Endodermal cell (in vitro differentiated cells): ENCODE measurements around the gene ATP4B. TPM values are rescaled to one million over a fixed set of nuclear protein-coding genes. Genes with fewer than 3 reads are reported as not detected.

Experiments used
- DNase-seq: peaks from one replicate; pipeline ENCODE4 v3.0.0-alpha.2; 2017
- H3K27ac ChIP-seq: 2 replicates; pipeline ENCODE4 v1.5.1; 2013; ENCODE audit warnings: mild to moderate bottlenecking, low read depth, low read length, moderate library complexity
- H3K27me3 ChIP-seq: 2 replicates; pipeline ENCODE4 v1.6.1; 2013; ENCODE audit warnings: mild to moderate bottlenecking, low read length, moderate library complexity; ENCODE audit not compliant: insufficient read depth, control insufficient read depth, poor library complexity, severe bottlenecking
- H3K36me3 ChIP-seq: 2 replicates; pipeline ENCODE4 v1.7.0; 2013; ENCODE audit warnings: mild to moderate bottlenecking, low read length, moderate library complexity; ENCODE audit not compliant: control insufficient read depth, insufficient read depth
- H3K4me1 ChIP-seq: one replicate; pipeline ENCODE4 v1.7.0; 2013; ENCODE audit warnings: low read length; ENCODE audit not compliant: control insufficient read depth, insufficient read depth
- H3K4me3 ChIP-seq: 2 replicates; pipeline ENCODE4 v1.5.1; 2013; ENCODE audit warnings: mild to moderate bottlenecking, low read length, moderate library complexity
- H3K9ac ChIP-seq: 2 replicates; pipeline ENCODE4 v1.6.1; 2013; ENCODE audit warnings: mild to moderate bottlenecking, low read length, moderate library complexity; ENCODE audit not compliant: poor library complexity, severe bottlenecking; ENCODE audit errors: extremely low read depth
- H3K9me3 ChIP-seq: 2 replicates; pipeline ENCODE4 v1.6.1; 2013; ENCODE audit warnings: mild to moderate bottlenecking, low read length, moderate library complexity; ENCODE audit not compliant: control insufficient read depth
- H3K27ac Mint-ChIP-seq: 2 replicates; pipeline ENCODE4 v1.8.0; 2020; ENCODE audit warnings: mixed read lengths
- H3K27me3 Mint-ChIP-seq: 2 replicates; pipeline ENCODE4 v1.8.0; 2021; ENCODE audit warnings: mild to moderate bottlenecking, mixed read lengths; ENCODE audit not compliant: insufficient read depth
- H3K36me3 Mint-ChIP-seq: 2 replicates; pipeline ENCODE4 v1.8.0; 2020; ENCODE audit warnings: low read depth, mixed read lengths
- H3K4me1 Mint-ChIP-seq: 2 replicates; pipeline ENCODE4 v1.8.0; 2020; ENCODE audit warnings: mixed read lengths
- H3K4me3 Mint-ChIP-seq: 2 replicates; pipeline ENCODE4 v1.8.0; 2020; ENCODE audit warnings: mild to moderate bottlenecking, moderate library complexity, mixed read lengths
- H3K9me3 Mint-ChIP-seq: 2 replicates; pipeline ENCODE4 v1.8.0; 2020; ENCODE audit warnings: mild to moderate bottlenecking, mixed read lengths
- CTCF ChIP-seq: fragments of 200-600 bp; sonication (generic); conservative IDR thresholded peaks from 2 replicates; pipeline ENCODE4 v1.5.0; 2021; ENCODE audit warnings: antibody characterized with exemption, mild to moderate bottlenecking
- WGBS, 2 experiments: methylation state at CpG; one replicate each; pipeline versions ENCODE4 v1.1.5 to v1.1.7; 2013; ENCODE audit warnings: missing lambda C conversion rate in 2 of 2, mixed read lengths in 1 of 2; ENCODE audit not compliant: insufficient coverage in 1 of 2, insufficient read length in 1 of 2; 5-methylcytosine and 5-hydroxymethylcytosine counted together
- total RNA-seq, 2 donors: library from RNA; stranded (reverse); fragmentation: NEBNext Ultra II Directional in 1 of 2; extraction: Animal tissue kit (Norgen Biotek cat#: 25700) in 1 of 2; gene quantifications; 2 replicates in 1 of 2; 3 replicates in 1 of 2; pipeline ENCODE4 v1.2.1, GENCODE V29; 2021

The ATP4B gene
- total RNA-seq, 2 donors from 2014 or later = not detected

GRCh38 chr13:113634279-113635047 lies 23.5 kb downstream of the ATP4B start:
- Mint-ChIP-seq H3K4me3 (no peak overlapping the region), H3K9me3 (no peaks in the 10 kb centered on the region), H3K27ac (no peak overlapping the region), H3K4me1 (no peaks in the 10 kb centered on the region), H3K36me3 (peaks cover 83% of the 10 kb centered on the region), H3K27me3 (no peaks in the 10 kb centered on the region)
- H3K9me3 ChIP-seq = peaks cover 6% of the 10 kb centered on the region
- peaks cover 85% of the 10 kb centered on the region for H3K36me3 ChIP-seq
- no peaks in the 10 kb centered on the region for H3K4me1 ChIP-seq
- no peak overlapping the region for H3K4me3 ChIP-seq
- no peak for TF ChIP-seq CTCF
- H3K27ac ChIP-seq = no peak overlapping the region
- DNase-seq = no peak
- 95 to 100% methylated on average over 9 to 16 of the region's 16 CpGs for WGBS, 2 experiments
- H3K27me3 ChIP-seq = no peaks in the 10 kb centered on the region
- H3K9ac ChIP-seq = no peak overlapping the region

- DNase-seq = no peak
- peaks cover 80% of the 10 kb centered on the region for H3K36me3 Mint-ChIP-seq
Measured at GRCh38 chr13:113633485-113633873, 24.5 kb downstream of the ATP4B start.

DNA sequence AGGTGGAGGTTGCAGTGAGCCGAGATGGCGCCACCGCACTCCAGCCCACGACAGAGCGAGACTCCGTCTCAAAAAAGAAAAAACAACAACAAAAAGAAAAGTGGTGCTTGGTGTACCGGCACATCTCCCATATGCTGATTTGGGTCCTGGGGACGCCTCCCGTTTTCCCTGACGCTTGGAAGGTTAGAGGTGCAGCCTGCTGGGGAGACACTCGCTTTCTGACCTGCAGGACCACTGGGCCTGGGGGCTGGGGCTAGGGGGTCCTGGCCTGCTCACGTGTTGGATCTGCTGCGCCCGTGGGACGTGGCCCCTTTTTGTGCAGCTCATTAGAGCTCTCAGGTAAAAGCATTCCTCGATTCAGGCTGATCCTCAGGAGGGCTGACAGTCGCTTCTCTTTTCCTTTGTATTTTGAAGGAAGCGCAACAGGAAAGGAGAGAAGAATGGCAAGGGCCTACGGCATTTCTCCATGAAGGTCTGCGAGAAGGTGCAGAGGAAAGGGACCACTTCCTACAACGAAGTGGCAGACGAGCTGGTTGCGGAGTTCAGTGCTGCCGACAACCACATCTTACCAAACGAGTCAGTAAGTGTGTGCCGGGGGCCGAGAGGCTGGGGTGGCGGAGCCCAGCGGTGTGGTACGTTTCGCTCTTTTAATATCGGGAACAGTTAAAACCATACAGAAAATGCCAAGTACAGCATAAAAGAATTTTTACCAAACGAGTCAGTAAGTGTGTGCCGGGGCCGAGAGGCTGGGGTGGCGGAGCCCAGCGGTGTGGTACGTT lies 25.1 kb downstream of the ATP4B start:
- no peaks in the 10 kb centered on the region for H3K4me1 Mint-ChIP-seq
- H3K27me3 ChIP-seq = no peaks in the 10 kb centered on the region
- H3K36me3 ChIP-seq = peaks cover 78% of the 10 kb centered on the region
- no peak for TF ChIP-seq CTCF
- no peak overlapping the region for H3K4me3 ChIP-seq
- no peak for DNase-seq
- H3K4me3 Mint-ChIP-seq = no peak overlapping the region
- H3K27ac Mint-ChIP-seq = peak overlapping the region; percentile 38
- H3K36me3 Mint-ChIP-seq = peaks cover 77% of the 10 kb centered on the region
- no peak overlapping the region for H3K9ac ChIP-seq
- H3K9me3 Mint-ChIP-seq = no peaks in the 10 kb centered on the region
- no peaks in the 10 kb centered on the region for H3K4me1 ChIP-seq
- no peak overlapping the region for H3K27ac ChIP-seq
- no peaks in the 10 kb centered on the region for H3K9me3 ChIP-seq
- WGBS, 2 experiments = 96 to 99% methylated on average over 27 to 38 of the region's 38 CpGs
- no peaks in the 10 kb centered on the region for H3K27me3 Mint-ChIP-seq

More at GRCh38 chr13:113633485-113633873, 24.5 kb downstream of the ATP4B start:
- no peak overlapping the region for H3K27ac ChIP-seq
- no peak overlapping the region for H3K4me3 ChIP-seq
- no peaks in the 10 kb centered on the region for H3K9me3 Mint-ChIP-seq
- no peaks in the 10 kb centered on the region for H3K27me3 Mint-ChIP-seq
- H3K4me1 ChIP-seq = no peaks in the 10 kb centered on the region
- H3K36me3 ChIP-seq = peaks cover 80% of the 10 kb centered on the region
- no peak for TF ChIP-seq CTCF
- no peaks in the 10 kb centered on the region for H3K4me1 Mint-ChIP-seq
- H3K27ac Mint-ChIP-seq = no peak overlapping the region
- H3K4me3 Mint-ChIP-seq = no peak overlapping the region
- no peaks in the 10 kb centered on the region for H3K27me3 ChIP-seq
- no peak overlapping the region for H3K9ac ChIP-seq
- 95 to 98% methylated on average over 17 to 18 of the region's 18 CpGs for WGBS, 2 experiments
- H3K9me3 ChIP-seq = no peaks in the 10 kb centered on the region
